Umbilical cord (tissue), 2 donors: Measurements from ENCODE around the gene ADM5. TPM values are rescaled to one million over a fixed set of nuclear protein-coding genes. Genes with fewer than 3 reads are reported as not detected.

Experiments
- DNase-seq: peaks from one replicate; pipeline ENCODE4 v3.0.0-alpha.2; 2015; ENCODE audit warnings: low spot score
- total RNA-seq: library from RNA; depleted of rRNA; stranded (reverse); fragments of >200 nt; gene quantifications from one replicate; pipeline ENCODE4 v1.2.3, GENCODE V29; 2014; ENCODE audit warnings: low replicate concordance; ENCODE audit not compliant: insufficient read depth

ADM5 gene
- total RNA-seq: 1.9 TPM

- DNase-seq: peak; percentile 22
Measured at GRCh38 chr19:49689133-49690078, at the start of gene ADM5. Gene ADM5, plus strand, starts transcription at chr19:49689594. Its CDS starts 244 bp downstream, at chr19:49689838.

GRCh38 chr19:49640113-49640898 lies 49.1 kb upstream of the ADM5 start, which contains the start of gene RRAS:
Gene RRAS, minus strand, starts transcription at chr19:49640143. Its CDS starts 45 bp downstream, at chr19:49640098.
- peak; percentile 100 for DNase-seq

- peak; percentile 99 for DNase-seq
Measured at GRCh38 chr19:49641688-49642491, 47.5 kb upstream of the ADM5 start, which contains the start of gene SCAF1. Gene SCAF1, plus strand, starts transcription at chr19:49642209. Its CDS starts 2,818 bp downstream, at chr19:49645027.

GRCh38 chr19:49642492-49643035 lies 46.8 kb upstream of the ADM5 start:
- DNase-seq: no peak

GRCh38 chr19:49643466-49643865 lies 45.9 kb upstream of the ADM5 start:
- DNase-seq: no peak

- DNase-seq: no peak
Measured at GRCh38 chr19:49645592-49645991, 43.8 kb upstream of the ADM5 start.

GRCh38 chr19:49645995-49646394 lies 43.4 kb upstream of the ADM5 start:
- DNase-seq: no peak

- no peak for DNase-seq
Measured at GRCh38 chr19:49646586-49646985, 42.8 kb upstream of the ADM5 start.

- no peak for DNase-seq
Measured at GRCh38 chr19:49651029-49651819, 38.2 kb upstream of the ADM5 start.

GRCh38 chr19:49651820-49652550 lies 37.4 kb upstream of the ADM5 start:
- DNase-seq: no peak

- no peak for DNase-seq
Measured at GRCh38 chr19:49652551-49653465, 36.6 kb upstream of the ADM5 start.

GRCh38 chr19:49653466-49653806 lies 36.0 kb upstream of the ADM5 start:
- no peak for DNase-seq

GRCh38 chr19:49654581-49654980 lies 34.8 kb upstream of the ADM5 start:
- DNase-seq: no peak

GRCh38 chr19:49655570-49656455 lies 33.6 kb upstream of the ADM5 start:
- DNase-seq: no peak

- DNase-seq: no peak
Measured at GRCh38 chr19:49656456-49657109, 32.8 kb upstream of the ADM5 start.

- DNase-seq: no peak
Measured at GRCh38 chr19:49657493-49658138, 31.8 kb upstream of the ADM5 start.
